Neuron (in vitro differentiated cells): ENCODE measurements around the gene ZNF407.
"Not testable (repeated sequence)": the region's sequence is repeated elsewhere in the genome, so short reads cannot be mapped to it uniquely, and the experiment has no call there.

ENCODE experiments used
- H2AFZ ChIP-seq: one replicate; pipeline ENCODE4 v1.6.1; 2013; ENCODE audit warnings: low read depth, mild to moderate bottlenecking, inconsistent platforms, low read length, moderate library complexity
- H3K27me3 ChIP-seq: one replicate; pipeline ENCODE4 v1.6.1; 2013; ENCODE audit warnings: low read length; ENCODE audit not compliant: insufficient read depth
- H3K36me3 ChIP-seq: one replicate; pipeline ENCODE4 v1.6.1; 2013; ENCODE audit warnings: low read length; ENCODE audit not compliant: insufficient read depth
- H3K4me1 ChIP-seq: one replicate; pipeline ENCODE4 v1.6.1; 2013; ENCODE audit warnings: low read length; ENCODE audit not compliant: insufficient read depth
- H3K4me3 ChIP-seq: 2 replicates; pipeline ENCODE4 v1.5.1; 2013; ENCODE audit warnings: mild to moderate bottlenecking, low read length, moderate library complexity
- H3K9me3 ChIP-seq: one replicate; pipeline ENCODE4 v1.6.1; 2013; ENCODE audit warnings: low read length

ZNF407 gene

DNA sequence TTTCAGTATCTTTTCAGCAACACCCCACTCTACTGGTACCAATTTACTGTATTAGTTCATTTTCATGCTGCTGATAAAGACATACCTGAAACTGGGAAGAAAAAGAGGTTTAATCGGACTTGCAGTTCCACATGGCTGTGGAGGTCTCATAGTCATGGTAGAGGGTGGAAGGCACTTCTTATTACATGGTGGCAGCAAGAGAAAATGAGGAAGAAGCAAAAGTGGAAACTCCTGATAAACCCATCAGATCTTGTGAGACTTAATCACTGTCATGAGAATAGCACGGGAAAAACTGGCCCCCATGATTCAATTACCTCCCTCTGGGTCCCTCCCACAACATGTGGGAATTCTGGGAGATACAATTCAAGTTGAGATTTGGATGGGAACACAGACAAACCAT, 374.1 kb downstream of the ZNF407 start:
- H2AFZ ChIP-seq, H3K4me3 ChIP-seq, H3K9me3 ChIP-seq, H3K36me3 ChIP-seq, H3K4me1 ChIP-seq, H3K27me3 ChIP-seq: not testable (repeated sequence)

- H2AFZ ChIP-seq, result no peak overlapping the region
- H3K4me3 ChIP-seq, result no peak overlapping the region
- no peaks in the 10 kb centered on the region for H3K36me3 ChIP-seq
- no peaks in the 10 kb centered on the region for H3K9me3 ChIP-seq
- no peaks in the 10 kb centered on the region for H3K27me3 ChIP-seq
- peaks cover 9% of the 10 kb centered on the region for H3K4me1 ChIP-seq
Observed at GRCh38 chr18:74972354-74972753, 374.7 kb downstream of the ZNF407 start.

DNA sequence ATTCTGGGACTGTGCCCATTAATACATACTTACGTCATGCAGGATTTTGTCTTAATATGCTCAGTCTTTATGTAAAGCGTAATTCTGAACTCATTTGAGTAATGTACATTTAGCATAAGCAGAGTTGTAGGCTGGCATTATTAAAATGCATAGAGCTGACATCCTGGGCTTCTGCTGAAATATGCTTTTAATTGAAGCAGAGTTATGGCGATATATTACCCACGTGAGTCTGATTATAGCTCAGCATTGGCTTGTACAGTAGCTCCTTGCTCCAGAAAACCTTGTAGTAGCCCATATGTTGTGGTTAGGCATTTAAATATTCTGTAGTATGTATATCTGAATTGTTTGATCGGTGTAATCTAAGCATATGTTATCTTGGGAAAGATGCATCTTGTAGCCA, 377.3 kb downstream of the ZNF407 start:
- Histone ChIP-seq H2AFZ (no peak overlapping the region), H3K4me3 (no peak overlapping the region), H3K27me3 (no peaks in the 10 kb centered on the region), H3K9me3 (no peaks in the 10 kb centered on the region), H3K36me3 (no peaks in the 10 kb centered on the region), H3K4me1 (no peaks in the 10 kb centered on the region)

GRCh38 chr18:74976331-74976909, 378.8 kb downstream of the ZNF407 start:
- no peaks in the 10 kb centered on the region for H3K4me1 ChIP-seq
- H3K4me3 ChIP-seq, result no peak overlapping the region
- no peaks in the 10 kb centered on the region for H3K27me3 ChIP-seq
- H3K9me3 ChIP-seq, result no peaks in the 10 kb centered on the region
- no peaks in the 10 kb centered on the region for H3K36me3 ChIP-seq
- H2AFZ ChIP-seq, result no peak overlapping the region

DNA sequence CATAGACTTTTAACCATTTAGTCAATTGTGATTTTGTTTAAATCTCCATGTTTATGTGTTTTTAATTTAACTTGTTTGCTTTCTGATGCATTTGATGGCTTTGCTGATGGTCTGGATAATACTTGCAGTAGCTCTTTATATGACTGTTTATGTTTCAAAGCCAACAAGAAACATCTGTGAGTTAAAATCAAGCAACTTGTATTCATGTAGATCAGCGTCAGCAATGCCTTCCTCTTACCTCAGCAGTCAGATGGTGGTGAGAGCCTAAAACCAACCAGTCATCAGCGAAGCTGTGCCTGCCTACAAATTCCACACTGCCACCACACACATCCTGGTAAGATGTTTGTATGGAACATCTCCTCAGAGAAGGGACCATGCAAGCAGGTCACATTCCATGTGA, 379.4 kb downstream of the ZNF407 start:
- Histone ChIP-seq H3K27me3 (no peaks in the 10 kb centered on the region), H3K9me3 (no peaks in the 10 kb centered on the region), H3K4me1 (no peaks in the 10 kb centered on the region), H3K4me3 (no peak overlapping the region), H3K36me3 (no peaks in the 10 kb centered on the region), H2AFZ (no peak overlapping the region)

GRCh38 chr18:74980669-74981068, 383.0 kb downstream of the ZNF407 start:
- Histone ChIP-seq H3K9me3 (no peaks in the 10 kb centered on the region), H3K4me1 (no peaks in the 10 kb centered on the region), H3K36me3 (no peaks in the 10 kb centered on the region), H3K27me3 (no peaks in the 10 kb centered on the region), H3K4me3 (no peak overlapping the region), H2AFZ (no peak overlapping the region)

- no peaks in the 10 kb centered on the region for H3K9me3 ChIP-seq
- no peaks in the 10 kb centered on the region for H3K27me3 ChIP-seq
- no peak overlapping the region for H3K4me3 ChIP-seq
- H3K4me1 ChIP-seq, result no peaks in the 10 kb centered on the region
- H2AFZ ChIP-seq, result no peak overlapping the region
- no peaks in the 10 kb centered on the region for H3K36me3 ChIP-seq
Observed at GRCh38 chr18:74981476-74981875, 383.8 kb downstream of the ZNF407 start.

DNA sequence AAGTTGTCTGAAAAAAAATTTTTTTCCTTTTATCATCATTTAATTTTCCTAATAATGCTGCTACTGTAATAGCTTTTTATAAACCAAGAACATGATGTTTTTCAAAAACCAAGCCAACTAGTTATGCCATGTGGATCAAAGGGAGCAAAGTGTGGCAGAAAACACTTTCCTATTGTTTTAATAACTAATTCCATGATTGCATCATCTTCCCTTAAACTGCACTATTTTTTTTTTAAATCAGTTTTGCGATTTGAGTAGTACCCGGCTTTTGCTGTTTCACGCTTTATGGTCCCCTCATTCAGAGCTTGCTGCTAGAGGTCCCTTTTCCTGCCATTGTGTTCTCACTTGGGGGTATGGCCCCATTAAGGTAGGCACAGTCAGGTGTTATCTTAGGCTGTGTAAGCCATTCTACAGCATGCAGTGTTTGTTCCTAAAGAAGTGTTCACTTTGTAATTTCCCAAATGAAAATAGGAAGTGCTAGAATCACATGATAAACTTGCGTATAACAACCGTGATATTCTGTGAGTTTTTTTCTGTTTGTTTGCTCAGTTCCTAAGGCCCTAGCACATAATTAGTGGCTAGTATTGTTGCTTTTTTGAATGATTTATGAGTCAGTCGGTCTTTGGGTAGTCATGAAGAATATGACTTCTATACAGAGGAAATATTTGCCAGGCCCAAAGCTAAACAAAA, 385.4 kb downstream of the ZNF407 start:
- Histone ChIP-seq H3K4me1 (no peaks in the 10 kb centered on the region), H2AFZ (no peak overlapping the region), H3K4me3 (no peak overlapping the region), H3K36me3 (no peaks in the 10 kb centered on the region), H3K9me3 (no peaks in the 10 kb centered on the region), H3K27me3 (no peaks in the 10 kb centered on the region)

- H3K9me3 ChIP-seq, result no peaks in the 10 kb centered on the region
- peaks cover 16% of the 10 kb centered on the region for H3K4me1 ChIP-seq
- H3K27me3 ChIP-seq, result no peaks in the 10 kb centered on the region
- H3K4me3 ChIP-seq, result no peak overlapping the region
- no peak overlapping the region for H2AFZ ChIP-seq
- no peaks in the 10 kb centered on the region for H3K36me3 ChIP-seq
Observed at GRCh38 chr18:74989134-74989533, 391.5 kb downstream of the ZNF407 start.

DNA sequence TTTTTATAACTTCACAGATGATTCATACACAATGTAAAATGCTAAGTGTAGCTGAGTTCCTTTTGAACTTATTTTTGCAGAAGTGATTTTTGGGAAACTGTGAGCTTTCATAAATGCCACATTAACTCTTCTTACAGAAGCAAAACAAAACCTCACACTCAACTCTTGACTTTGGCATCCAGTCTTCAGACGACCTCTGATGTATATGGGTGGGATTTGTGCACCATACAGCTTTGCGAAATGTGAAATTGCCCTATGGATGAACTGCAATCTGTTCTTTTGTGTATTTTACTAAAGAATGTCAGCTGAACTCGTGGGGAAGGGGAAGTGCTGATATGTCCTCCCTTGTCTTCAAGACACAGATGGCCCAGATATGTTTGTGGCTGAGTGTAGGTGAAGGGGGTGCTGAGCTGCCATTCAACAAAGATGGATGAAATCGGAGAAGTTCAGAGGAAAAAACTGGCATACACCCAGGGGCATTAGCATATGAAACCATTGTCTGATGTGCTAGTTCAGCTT, 393.0 kb downstream of the ZNF407 start:
- Histone ChIP-seq H3K4me1 (peaks cover 19% of the 10 kb centered on the region), H3K4me3 (no peak overlapping the region), H3K9me3 (no peaks in the 10 kb centered on the region), H2AFZ (no peak overlapping the region), H3K27me3 (no peaks in the 10 kb centered on the region), H3K36me3 (no peaks in the 10 kb centered on the region)

DNA sequence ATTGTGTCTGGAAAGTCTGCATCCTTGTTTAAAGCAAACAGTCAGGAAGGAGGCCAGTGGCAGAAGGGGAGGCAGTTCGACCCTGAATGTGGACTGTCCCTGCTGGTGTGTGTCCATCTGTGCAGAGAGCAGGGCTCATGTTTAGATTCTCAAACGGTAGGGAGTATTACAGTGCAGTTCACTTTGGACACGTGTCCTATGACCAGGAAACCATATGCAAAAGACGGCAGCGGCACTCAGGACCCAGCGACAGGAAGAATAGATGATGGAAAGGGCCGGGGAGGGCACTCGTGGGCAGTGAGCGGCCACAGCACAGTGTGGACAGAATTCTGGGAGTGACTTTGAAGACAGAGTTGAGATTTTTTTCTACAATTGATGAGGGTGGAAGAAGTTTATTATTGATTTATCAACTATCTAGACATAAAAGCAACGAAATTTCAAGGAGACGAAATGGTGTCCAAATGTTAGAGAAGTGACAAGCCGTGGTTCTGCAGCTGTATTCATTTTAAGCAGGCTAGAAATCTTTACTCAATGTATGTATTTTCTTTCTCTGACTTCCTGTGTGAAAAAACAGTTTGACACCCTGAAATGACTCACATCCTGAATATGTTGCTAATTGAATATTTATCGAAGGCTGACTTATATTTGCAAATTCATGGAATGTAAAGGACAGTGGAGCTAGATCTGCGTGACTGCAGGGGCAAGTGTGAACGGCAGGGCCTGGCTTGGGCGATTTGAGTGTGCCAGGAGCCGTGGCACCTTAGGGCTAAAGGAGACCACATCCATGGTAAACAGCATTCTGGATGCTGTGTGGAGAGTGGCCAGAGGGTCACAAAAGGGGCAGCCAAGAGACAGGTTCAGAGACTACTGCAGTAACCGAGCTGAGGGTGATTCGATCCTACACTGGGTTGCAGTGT, 397.1 kb downstream of the ZNF407 start:
- H3K4me1 ChIP-seq, result peaks cover 21% of the 10 kb centered on the region
- no peak overlapping the region for H3K4me3 ChIP-seq
- H2AFZ ChIP-seq, result no peak overlapping the region
- H3K27me3 ChIP-seq, result no peaks in the 10 kb centered on the region
- H3K9me3 ChIP-seq, result no peaks in the 10 kb centered on the region
- H3K36me3 ChIP-seq, result no peaks in the 10 kb centered on the region

- Histone ChIP-seq H3K9me3 (no peaks in the 10 kb centered on the region), H3K4me1 (peaks cover 19% of the 10 kb centered on the region), H3K27me3 (no peaks in the 10 kb centered on the region), H3K4me3 (no peak overlapping the region), H2AFZ (no peak overlapping the region), H3K36me3 (no peaks in the 10 kb centered on the region)
Observed at GRCh38 chr18:74995419-74995736, 397.7 kb downstream of the ZNF407 start.

GRCh38 chr18:74996055-74996454, 398.4 kb downstream of the ZNF407 start:
- Histone ChIP-seq H3K4me1 (peaks cover 12% of the 10 kb centered on the region), H3K4me3 (no peak overlapping the region)

More at GRCh38 chr18:74996055-74996454, 398.4 kb downstream of the ZNF407 start:
- no peak overlapping the region for H2AFZ ChIP-seq
- no peaks in the 10 kb centered on the region for H3K36me3 ChIP-seq
- no peaks in the 10 kb centered on the region for H3K9me3 ChIP-seq
- H3K27me3 ChIP-seq, result no peaks in the 10 kb centered on the region
